Fibroblast of lung (primary cell): Measurements from ENCODE around the gene IDH2. TPM values are rescaled to one million over a fixed set of nuclear protein-coding genes. Genes with fewer than 3 reads are reported as not detected.
"Not testable (repeated sequence)": the region's sequence is repeated elsewhere in the genome, so short reads cannot be mapped to it uniquely, and the experiment has no call there.

Experiments used
- DNase-seq, 2 donors: peaks; one replicate each; pipeline versions ENCODE4 v3.0.0 to v3.0.0-alpha.2; 2010; ENCODE audit warnings: low read depth in 2 of 2
- H2AFZ ChIP-seq: 2 replicates; pipeline ENCODE4 v1.5.1; 2012; ENCODE audit warnings: low read length, control low read depth, inconsistent platforms
- H3K27ac ChIP-seq: 2 replicates; pipeline ENCODE4 v1.5.1; 2011; ENCODE audit warnings: low read length, control low read depth; ENCODE audit not compliant: insufficient read depth
- H3K27me3 ChIP-seq: 2 replicates; pipeline ENCODE4 v1.5.1; 2011; ENCODE audit warnings: mild to moderate bottlenecking, low read length; ENCODE audit not compliant: control insufficient read depth, insufficient read depth
- H3K36me3 ChIP-seq: 2 replicates; pipeline ENCODE4 v1.5.1; 2011; ENCODE audit warnings: low read length; ENCODE audit not compliant: control insufficient read depth, insufficient read depth
- H3K4me1 ChIP-seq: 2 replicates; pipeline ENCODE4 v1.5.1; 2011; ENCODE audit warnings: low read length; ENCODE audit not compliant: control insufficient read depth, insufficient read depth; ENCODE audit errors: extremely low read depth
- H3K4me2 ChIP-seq: 2 replicates; pipeline ENCODE4 v1.5.1; 2011; ENCODE audit warnings: low read length, control low read depth; ENCODE audit not compliant: insufficient read depth; ENCODE audit errors: extremely low read depth
- H3K4me3 ChIP-seq, 4 experiments: fragments of 200-600 bp in 1 of 4; sonication (generic) in 1 of 4; replicated peaks in 1 of 4; 2 replicates each; pipeline ENCODE4 v1.5.1; 2011 to 2016; ENCODE audit warnings: low read length in 4 of 4, low read depth in 3 of 4, mild to moderate bottlenecking in 3 of 4, control low read depth in 2 of 4, inconsistent platforms in 1 of 4, mixed read lengths in 1 of 4; ENCODE audit not compliant: insufficient read depth in 1 of 4; ENCODE audit errors: control extremely low read depth in 1 of 4
- H3K79me2 ChIP-seq: 2 replicates; pipeline ENCODE4 v1.5.1; 2012; ENCODE audit warnings: mild to moderate bottlenecking, low read length, inconsistent platforms; ENCODE audit not compliant: control insufficient read depth, insufficient read depth
- H3K9ac ChIP-seq: 2 replicates; pipeline ENCODE4 v1.5.1; 2011; ENCODE audit warnings: mild to moderate bottlenecking, low read length, control low read depth; ENCODE audit not compliant: insufficient read depth
- H3K9me3 ChIP-seq: 2 replicates; pipeline ENCODE4 v1.5.1; 2012; ENCODE audit warnings: low read depth, low read length; ENCODE audit not compliant: control insufficient read depth, insufficient read depth
- H4K20me1 ChIP-seq: 2 replicates; pipeline ENCODE4 v1.5.1; 2011; ENCODE audit warnings: low read length; ENCODE audit not compliant: control insufficient read depth, insufficient read depth; ENCODE audit errors: extremely low read depth
- CTCF ChIP-seq, 2 donors: IDR thresholded peaks in 1 of 2; conservative IDR thresholded peaks in 1 of 2; 1 replicate in 1 of 2; 2 replicates in 1 of 2; pipeline ENCODE4 v1.5.1; 2011 to 2012; ENCODE audit warnings: low read length in 2 of 2, control low read depth in 1 of 2, inconsistent platforms in 1 of 2, low read depth in 1 of 2, mild to moderate bottlenecking in 1 of 2
- EZH2 ChIP-seq: IDR thresholded peaks from 2 replicates; pipeline ENCODE4 v1.5.1; 2012; ENCODE audit warnings: low read length, control low read depth, mild to moderate bottlenecking; ENCODE audit errors: missing control alignments
- polyA plus RNA-seq, 2 donors: library from polyadenylated mRNA; depleted of rRNA in 1 of 2; stranded (reverse) in 1 of 2; unstranded in 1 of 2; fragments of >200 nt; gene quantifications; 2 replicates each; pipeline ENCODE4 v1.2.1, GENCODE V29; 2011 to 2012; ENCODE audit warnings: missing spikeins in 1 of 2
- total RNA-seq: library from RNA; depleted of rRNA; stranded (reverse); fragments of >200 nt; gene quantifications from 2 replicates; pipeline ENCODE4 v1.2.1, GENCODE V29; 2014

IDH2 gene
- total and polyA plus RNA-seq, 2 donors (not counting 1 experiment from before 2014, with no cell fraction given), result 47.9 to 66.0 TPM

DNA sequence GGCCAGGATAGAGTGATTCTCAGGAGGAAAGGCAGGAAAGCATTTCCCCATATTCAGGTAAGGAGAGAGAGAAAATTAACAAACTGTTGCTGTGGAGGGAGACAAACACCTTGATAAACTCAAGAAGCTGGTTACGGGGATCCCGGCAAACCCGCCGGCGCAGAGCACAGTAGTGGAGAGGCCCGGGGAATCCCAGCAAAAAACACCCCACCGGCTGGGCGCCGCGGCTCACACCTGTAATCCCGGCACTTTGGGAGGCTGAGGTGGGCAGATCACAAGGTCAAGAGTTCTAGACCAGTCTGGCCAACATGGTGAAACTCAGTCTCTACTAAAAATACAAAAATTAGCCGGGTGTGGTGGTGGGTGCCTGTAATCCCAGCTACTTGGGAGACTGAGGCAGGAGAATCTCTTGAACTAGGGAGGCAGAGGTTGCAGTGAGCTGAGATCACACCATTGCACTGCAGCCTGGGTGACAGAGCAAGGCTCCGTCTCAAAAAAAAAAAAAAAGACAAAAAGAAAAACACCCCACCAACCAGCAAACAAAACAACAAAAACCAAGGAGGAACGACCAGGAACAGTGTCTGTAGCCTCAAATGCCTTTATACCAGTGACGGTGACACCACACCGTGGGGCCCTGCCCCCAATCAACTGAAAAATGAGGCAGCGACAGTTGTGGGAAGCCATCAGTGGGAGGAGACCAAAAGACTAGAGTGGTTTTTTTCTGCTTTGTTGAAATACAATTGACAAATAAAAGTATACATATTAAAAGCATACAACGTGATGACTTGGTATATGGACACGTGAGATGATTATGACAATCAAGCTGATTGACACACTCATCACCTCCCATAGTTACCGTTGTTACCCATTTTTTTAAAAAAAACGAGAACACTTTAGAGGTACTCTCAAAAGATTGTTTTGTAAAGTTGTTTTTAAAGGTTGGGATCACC, 40.2 kb upstream of the IDH2 start:
- Histone ChIP-seq H3K4me1 (no peaks in the 10 kb centered on the region), H4K20me1 (no peaks in the 10 kb centered on the region), H3K27me3 (no peaks in the 10 kb centered on the region), H3K27ac (no peak overlapping the region), H3K4me3 (no peak overlapping the region), H2AFZ (no peak overlapping the region), H3K4me2 (no peak overlapping the region), H3K36me3 (no peaks in the 10 kb centered on the region), H3K9ac (no peak overlapping the region), H3K9me3 (no peaks in the 10 kb centered on the region), H3K79me2 (no peaks in the 10 kb centered on the region)
- TF ChIP-seq EZH2 (no peak), CTCF (conservative IDR thresholded peaks at IDR 0.05 in 1 of 2, IDR thresholded peaks at IDR 0.05 in 1 of 2; ENCODE audit: low read depth in 1 of 2, low read length in 2 of 2) (no peak)
- DNase-seq, result no peak

GRCh38 chr15:90141646-90142045, 39.4 kb upstream of the IDH2 start:
- Histone ChIP-seq H2AFZ (no peak overlapping the region), H3K4me1 (no peaks in the 10 kb centered on the region), H3K27ac (no peak overlapping the region), H3K9me3 (no peaks in the 10 kb centered on the region), H3K36me3 (no peaks in the 10 kb centered on the region), H3K4me2 (no peak overlapping the region), H3K4me3 (no peak overlapping the region), H3K79me2 (no peaks in the 10 kb centered on the region), H3K9ac (no peak overlapping the region), H3K27me3 (no peaks in the 10 kb centered on the region), H4K20me1 (no peaks in the 10 kb centered on the region)
- DNase-seq, result peak; percentile 35 to 65
- TF ChIP-seq CTCF (conservative IDR thresholded peaks at IDR 0.05 in 1 of 2, IDR thresholded peaks at IDR 0.05 in 1 of 2; ENCODE audit: low read depth in 1 of 2, low read length in 2 of 2), result no peak
- no peak for TF ChIP-seq EZH2

DNA sequence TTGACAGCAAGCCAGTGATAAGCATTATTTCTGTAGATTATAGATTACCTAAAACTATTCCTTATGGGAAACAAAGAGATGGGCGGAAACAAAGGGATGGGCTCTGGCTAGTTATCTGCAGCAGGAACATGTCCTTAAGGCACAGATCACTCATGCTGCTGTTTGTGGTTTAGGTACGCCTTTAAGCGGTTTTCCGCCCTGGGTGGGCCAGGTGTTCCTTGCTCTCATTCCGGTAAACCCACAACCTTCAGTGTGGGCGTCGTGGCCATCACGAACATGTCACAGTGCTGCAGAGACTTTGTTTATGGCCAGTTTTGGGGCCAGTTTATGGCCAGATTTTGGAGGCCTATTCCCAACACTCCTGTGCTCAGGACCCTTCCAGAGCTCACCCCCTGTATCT, 37.3 kb upstream of the IDH2 start:
- H3K79me2 ChIP-seq, H4K20me1 ChIP-seq, H3K4me3 ChIP-seq, H3K36me3 ChIP-seq, H3K4me2 ChIP-seq, DNase-seq, H3K27ac ChIP-seq, H3K4me1 ChIP-seq, H3K9ac ChIP-seq, H2AFZ ChIP-seq, H3K27me3 ChIP-seq, H3K9me3 ChIP-seq: not testable (repeated sequence)
